GF-D8 (cell line): ENCODE results near the gene MS4A6A.
"Not testable (repeated sequence)": the region's sequence is repeated elsewhere in the genome, so short reads cannot be mapped to it uniquely, and the experiment has no call there.

Experiments used
- DNase-seq: peaks from one replicate; lab custom pipeline; 2025; lab: John Stamatoyannopoulos, UW

MS4A6A gene, protein sequence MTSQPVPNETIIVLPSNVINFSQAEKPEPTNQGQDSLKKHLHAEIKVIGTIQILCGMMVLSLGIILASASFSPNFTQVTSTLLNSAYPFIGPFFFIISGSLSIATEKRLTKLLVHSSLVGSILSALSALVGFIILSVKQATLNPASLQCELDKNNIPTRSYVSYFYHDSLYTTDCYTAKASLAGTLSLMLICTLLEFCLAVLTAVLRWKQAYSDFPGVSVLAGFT

GRCh38 chr11:60182541-60183330 is at the start of gene MS4A6A:
TSS of gene MS4A6A (minus strand) at chr11:60183083. CDS start at chr11:60181727, 1,356 bp downstream.
- DNase-seq, result no peak

GRCh38 chr11:60230681-60231080 is 47.8 kb upstream of the MS4A6A start:
- no peak for DNase-seq

- no peak for DNase-seq
Measured at GRCh38 chr11:60222141-60222540, 39.3 kb upstream of the MS4A6A start.

DNA sequence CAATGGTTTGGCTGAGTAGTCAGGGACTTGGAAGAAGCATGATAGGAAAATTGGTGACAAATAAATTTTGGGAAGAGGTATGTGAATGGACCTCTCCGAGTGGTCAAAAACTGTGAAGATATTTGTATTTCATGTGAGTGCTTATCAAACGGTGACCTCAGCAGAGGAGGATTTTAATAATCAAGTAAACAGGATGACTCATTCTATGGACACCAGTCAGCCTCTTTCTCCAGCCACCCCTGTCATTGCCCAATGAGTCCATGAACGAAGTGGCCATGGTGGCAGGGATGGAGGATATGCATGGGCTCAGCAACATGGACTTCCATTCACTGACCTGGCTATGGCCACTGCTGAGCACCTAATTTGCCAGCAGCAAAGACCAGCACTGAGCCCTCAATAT is 38.8 kb upstream of the MS4A6A start:
- no peak for DNase-seq

DNA sequence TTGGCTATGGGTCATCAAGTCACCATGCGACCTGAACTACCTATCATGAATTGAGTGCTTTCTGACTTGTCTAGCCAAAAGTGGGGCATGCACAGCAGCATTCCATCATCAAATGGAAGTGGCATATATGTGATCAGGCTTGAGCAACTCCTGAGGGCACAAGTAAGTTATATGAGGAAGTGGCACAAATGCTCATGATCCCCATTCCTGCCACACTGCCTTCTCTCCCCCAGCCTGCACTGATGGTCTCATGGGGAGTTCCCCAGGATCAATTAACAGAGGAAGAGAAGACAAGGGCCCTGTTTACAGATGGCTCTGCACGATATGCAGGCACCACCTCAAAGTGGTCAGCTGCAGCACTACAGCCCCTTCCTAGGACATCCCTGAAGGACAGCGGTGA is 38.3 kb upstream of the MS4A6A start:
- no peak for DNase-seq

DNA sequence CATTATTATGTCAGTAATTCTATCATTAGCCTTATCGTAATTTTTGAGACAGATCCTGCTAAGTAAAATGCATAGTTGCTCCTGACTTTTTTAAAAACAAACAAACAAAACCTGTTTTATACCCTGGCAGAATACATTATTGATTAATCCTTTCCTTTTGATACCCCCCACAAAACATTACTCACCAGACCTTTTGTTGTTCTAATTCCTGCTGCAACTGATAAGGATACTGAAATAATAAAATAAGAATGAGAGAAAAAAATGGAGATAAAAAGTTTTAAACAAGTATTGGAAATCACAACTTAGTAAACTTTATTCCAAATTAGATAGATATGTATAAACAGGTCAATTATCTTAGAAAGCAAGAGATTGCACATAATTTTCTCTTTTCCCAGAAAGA is 31.5 kb upstream of the MS4A6A start:
- DNase-seq, result no peak

GRCh38 chr11:60211206-60211605 is 28.3 kb upstream of the MS4A6A start:
- no peak for DNase-seq

- DNase-seq, result no peak
Measured at GRCh38 chr11:60209977-60210376, 27.1 kb upstream of the MS4A6A start.

DNA sequence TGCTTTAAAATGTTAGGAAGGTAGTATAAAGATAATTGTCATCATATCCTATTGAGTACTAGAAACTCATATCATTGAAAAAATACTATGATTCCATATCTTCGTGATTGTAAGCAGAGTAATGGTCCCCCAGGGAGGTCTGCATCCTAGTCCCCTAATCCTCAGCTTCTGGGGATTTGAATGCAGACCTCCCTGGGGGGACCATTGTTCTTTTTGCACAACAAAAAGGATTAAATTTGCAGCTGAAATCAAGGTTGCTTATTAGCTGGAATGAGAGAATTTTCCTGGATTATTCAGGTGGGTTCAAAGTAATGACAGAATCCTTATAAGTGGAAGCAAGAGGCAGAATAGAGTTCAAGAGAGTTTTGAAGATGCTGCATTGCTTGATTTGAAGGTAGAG is 26.1 kb upstream of the MS4A6A start:
- no peak for DNase-seq

GRCh38 chr11:60208146-60208895 is 25.4 kb upstream of the MS4A6A start:
- no peak for DNase-seq

DNA sequence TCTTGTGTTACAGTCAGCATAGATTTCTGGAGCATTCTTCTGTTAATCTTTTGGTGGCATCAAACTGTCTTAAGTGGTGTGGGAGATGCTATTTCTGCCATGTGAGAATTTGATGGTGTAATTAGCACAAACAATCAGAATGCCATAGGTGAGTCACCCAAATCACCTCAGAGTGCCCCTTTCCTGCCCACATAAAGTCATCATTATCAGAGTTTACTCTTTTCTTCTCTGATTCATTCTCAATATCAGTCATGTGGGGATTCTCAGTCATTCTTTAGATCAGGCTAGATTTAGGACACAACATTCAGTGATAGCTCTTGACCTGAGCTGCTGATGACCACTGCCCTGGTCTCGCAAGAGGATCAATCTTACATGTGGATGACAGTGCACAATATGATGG is 23.7 kb upstream of the MS4A6A start:
- no peak for DNase-seq

DNA sequence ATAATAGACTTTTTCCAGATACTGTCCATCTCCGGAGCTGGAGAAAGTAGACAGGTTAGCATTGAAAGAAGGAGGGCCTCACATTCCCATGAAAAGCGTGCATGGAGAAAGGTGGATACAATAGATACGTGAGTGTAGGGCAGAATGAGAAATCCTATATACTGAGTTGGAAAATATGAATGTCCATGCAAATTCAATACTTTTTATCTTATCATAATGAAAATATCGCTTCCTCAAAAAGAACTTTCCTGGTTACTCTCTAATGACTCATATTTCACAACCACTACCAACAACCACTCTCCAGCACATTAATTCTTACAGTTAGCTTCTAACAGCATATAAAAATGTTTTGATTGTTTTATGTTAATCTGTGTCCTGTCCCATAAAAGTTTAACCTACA is 22.0 kb upstream of the MS4A6A start:
- no peak for DNase-seq

DNA sequence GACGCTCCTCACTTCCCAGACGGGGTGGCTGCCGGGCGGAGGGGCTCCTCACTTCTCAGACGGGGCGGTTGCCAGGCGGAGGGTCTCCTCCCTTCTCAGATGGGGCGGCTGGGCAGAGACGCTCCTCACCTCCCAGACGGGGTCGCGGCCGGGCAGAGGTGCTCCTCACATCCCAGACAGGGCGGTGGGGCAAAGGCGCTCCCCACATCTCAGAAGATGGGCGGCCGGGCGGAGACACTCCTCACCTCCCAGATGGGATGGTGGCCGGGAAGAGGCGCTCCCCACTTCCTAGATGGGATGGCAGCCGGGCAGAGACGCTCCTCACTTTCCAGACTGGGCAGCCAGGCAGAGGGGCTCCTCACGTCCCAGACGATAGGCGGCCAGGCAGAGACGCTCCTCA is 18.5 kb upstream of the MS4A6A start:
- DNase-seq, result not testable (repeated sequence)

DNA sequence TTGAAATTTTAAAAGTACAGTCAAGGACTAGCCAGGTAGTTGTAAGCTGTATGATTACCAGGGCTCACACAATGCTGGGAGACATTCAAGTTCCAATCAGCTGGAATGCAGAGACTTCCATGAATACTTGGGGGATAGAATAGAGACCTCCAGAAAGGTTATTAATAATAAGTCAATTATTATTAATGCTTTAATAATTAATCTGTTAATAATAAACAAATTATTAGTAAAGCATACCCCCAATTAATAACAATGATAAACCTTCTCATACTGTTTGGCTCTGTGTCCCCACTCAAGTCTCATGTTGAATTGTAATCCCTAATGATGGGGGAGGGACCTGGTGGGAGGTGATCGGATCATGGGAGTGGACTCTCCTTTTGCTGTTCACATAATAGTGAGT is 14.6 kb upstream of the MS4A6A start:
- no peak for DNase-seq

DNA sequence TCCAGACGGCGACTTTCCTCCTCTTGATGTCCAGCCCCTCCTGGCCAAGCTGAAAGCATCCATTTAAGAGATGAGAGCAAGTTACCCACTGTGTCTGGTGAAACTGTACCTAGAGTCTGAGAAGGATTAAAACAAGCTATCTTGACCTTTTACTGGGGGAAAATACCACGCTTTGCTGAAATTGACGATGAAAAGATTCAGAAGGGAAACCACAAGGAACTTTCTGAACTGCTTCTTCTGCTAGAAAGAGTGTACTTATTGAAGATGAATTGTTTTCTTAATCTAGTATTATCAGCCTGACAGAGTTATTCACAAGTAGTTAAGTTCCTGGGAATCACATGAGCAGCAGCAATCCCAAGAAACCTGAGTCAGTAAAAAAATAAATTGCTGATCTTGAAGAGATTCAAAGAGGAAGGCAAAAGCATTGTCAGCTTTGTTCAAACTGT is 13.1 kb upstream of the MS4A6A start:
- no peak for DNase-seq

GRCh38 chr11:60194511-60194910 is 11.6 kb upstream of the MS4A6A start:
- DNase-seq, result no peak

- DNase-seq, result peak; percentile 9
Measured at GRCh38 chr11:60193687-60194433, 11.0 kb upstream of the MS4A6A start.

GRCh38 chr11:60192564-60192963 is 9.7 kb upstream of the MS4A6A start:
- not testable (repeated sequence) for DNase-seq

- DNase-seq, result not testable (repeated sequence)
Measured at GRCh38 chr11:60188481-60188880, 5.6 kb upstream of the MS4A6A start.

DNA sequence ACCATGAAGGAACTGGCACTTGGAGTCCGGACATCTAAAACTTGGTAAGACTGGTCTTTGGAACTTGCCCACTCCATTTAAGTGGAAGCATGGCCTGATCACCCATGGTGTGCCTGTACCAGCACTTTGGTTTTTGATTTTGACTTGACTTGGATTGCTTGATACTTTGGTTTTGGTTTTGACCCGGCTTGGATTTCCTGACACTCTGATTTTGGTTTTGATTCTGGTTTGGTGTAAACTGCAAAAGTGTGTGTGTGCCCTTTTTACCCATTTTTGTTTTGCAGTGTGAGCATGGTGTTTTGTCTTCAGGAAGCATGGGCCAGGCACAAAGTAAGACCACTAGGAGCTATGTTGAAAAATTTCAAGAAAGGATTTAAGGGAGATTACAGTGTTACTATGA is 3.2 kb upstream of the MS4A6A start:
- not testable (repeated sequence) for DNase-seq

DNA sequence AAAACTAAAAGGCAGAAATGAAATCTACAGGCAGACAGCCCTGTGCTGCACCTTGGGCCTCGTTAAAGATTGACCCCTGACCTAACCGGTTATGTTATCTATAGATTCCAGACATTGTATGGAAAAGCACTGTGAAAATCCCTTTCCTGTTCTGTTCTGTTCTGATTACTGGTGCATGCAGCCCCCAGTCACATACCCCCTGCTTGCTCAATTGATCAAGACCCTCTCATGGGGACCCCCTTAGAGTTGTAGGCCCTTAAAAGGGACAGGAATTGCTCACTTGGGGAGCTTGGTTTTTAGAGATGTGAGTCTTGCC is 2.6 kb upstream of the MS4A6A start:
- DNase-seq, result not testable (repeated sequence)

- no peak for DNase-seq
Measured at GRCh38 chr11:60184824-60185511, 2.1 kb upstream of the MS4A6A start.
